ENCODE measurements around the gene IGSF21.

IGSF21 gene

GRCh38 chr1:18183533-18183932, 75.9 kb downstream of the IGSF21 start:
- no peak for DNase-seq

- no peak for DNase-seq
These were observed 79.5 kb downstream of the IGSF21 start for GRCh38 chr1:18187054-18187453.

DNA sequence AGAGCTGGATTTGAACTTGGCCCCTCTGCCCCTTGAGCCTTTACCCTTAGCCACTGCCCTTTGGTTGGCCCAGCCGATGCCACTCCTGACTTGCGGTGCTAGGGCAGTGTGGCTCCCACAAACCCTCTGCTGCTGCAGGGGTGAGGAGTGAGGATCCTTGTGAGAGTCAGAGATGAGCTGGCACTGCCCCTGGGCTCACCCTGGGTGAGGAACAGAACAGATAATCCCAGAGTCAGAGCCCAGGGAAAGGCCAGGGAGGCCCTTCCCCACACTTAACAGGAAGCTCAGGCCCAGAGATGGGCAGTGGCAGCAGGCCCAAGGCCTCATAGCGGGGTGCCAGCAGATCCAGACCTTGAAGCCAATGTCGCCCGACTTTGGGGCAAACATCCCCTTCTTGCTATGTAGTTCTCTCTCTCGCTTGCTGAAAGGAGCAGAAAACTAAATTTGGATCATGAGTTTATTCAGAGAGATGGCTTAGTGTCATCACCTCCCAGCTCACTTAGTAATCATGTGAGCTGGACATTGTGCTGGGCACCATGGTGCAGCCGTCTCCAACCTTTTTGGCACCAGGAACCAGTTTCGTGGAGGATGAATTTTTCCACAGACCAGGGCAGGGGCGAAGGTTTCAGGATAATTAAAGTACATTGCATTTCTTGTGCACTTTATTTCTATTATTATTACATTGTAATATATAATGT, 81.4 kb downstream of the IGSF21 start:
- no peak for DNase-seq

DNA sequence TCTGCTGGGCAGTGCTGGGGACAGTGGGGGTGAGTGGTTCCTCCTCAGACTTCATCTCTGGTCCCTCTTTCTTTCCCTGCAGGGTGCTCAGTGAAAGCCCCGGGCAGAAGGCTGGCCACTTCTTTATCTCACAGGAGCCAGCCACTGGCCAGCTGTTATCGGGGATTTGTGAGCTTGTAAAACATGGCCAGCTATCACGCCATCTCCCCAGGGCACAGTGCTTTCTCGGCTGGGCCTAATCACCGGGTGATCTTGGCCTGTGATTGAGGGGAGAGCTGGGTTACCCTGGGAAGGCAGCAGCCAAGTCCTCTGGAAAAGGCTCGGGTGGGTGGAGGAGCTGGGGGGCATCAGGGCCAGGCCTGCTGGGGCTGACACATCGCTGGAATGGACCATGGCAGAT, 83.0 kb downstream of the IGSF21 start:
- DNase-seq, result no peak

DNA sequence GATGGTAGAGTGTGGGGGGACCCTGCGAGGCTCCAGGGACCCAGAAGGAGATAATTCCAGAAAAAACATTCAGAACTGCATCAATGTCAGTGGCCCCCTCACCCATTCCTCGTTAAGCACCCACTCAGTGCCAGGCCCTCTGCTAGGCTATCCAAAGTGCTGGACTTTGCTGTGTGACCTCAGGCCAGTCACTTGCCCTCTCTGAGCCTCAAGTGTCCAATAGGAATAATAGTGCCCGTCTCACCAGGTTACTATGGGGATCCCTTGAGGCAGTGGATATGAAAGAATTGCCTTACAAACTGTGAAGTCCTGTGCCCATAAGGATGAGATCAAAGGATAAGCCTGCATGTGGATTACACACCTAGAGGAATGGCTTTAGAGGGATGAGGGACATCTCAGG, 83.4 kb downstream of the IGSF21 start:
- DNase-seq, result no peak

DNA sequence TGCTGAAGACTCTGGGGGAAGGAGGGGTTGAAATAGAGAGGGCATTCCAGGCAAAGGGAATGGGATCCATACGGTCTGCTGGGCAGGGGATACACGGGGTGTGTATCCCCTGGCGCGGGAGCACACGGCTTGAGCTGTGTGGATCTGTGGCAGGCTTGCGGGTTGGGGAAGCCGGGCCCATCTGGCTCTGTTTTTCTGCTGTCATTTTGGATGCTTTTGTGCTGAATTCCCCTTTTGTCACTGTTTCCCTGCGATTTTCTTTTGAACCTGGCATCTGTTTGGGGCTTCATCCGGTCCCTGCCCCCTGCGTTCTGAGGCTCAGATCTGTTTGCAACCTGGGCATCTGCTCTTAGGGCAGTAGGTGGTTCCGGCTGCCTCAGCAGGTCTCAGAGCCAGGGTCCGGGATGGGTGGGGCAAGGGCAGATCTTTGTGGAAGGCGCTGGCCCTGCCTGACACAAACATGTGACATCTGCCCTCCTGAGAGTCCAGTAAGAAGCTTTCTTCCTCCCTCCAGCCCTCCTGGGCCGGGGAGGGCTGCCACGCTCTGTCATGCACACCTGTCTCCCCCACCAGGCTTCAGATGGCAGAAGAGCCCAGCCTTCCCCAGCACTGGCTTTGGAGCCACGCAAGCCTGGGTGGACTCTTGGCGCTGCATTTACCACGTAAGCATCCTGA, 84.0 kb downstream of the IGSF21 start:
- DNase-seq, result no peak

DNA sequence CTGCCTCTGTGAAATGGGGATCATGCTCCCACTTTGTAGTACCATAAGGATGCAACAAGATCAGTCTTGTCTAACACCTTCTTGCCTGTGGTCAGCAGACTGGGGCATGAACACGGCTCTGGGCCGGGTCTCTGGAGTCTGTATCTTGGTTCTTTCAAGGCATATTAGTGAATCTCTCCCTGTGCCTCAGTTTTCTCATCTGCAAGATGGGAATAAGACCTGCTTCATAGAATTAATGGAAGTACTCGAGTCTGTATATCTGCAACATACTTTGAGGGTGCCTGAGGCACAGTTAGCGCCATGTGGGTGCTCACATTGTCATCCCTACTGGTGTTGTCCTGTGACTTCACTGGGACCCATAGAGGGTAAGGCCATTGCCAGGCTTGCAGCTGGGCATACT, 84.6 kb downstream of the IGSF21 start:
- DNase-seq, result no peak

DNA sequence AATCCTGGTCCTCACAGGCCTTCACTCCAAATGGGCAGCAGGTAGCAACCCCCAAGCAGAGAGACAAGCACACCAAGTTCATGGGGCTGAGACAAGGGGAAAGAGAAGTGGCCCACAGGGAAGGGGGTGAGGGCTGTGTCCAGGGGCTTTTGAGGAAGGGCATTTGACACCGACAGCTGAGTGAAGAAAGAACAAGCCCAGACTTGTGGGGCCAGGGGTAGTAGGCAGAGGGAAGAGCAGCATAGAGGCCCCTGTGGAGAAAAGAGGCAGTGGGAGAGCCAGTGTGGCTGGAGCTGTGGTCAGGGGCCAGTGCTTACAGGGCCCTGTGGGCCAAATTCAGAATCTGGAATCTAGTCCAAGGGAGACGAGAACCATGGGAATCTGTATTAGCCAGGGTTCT, 85.4 kb downstream of the IGSF21 start:
- no peak for DNase-seq

DNA sequence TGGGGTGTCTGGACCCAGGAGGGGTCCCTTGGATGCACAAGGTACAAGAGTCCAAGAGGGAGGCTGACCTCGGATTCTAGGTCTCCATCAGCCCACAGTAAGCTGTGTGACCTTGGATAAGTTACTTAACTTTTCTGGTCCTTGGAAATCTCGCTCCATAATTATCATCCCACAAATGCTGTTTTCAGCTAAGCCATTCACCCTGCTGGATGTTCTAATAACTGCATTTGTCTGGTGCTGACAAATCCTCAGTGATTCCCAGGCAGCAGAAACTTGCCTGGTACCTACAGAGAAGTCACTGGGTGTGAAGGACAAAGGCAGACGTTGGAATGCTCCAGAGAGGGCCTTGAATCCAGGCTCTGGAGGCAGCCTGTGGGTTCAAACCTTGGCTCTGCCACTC, 89.7 kb downstream of the IGSF21 start:
- no peak for DNase-seq

GRCh38 chr1:18198260-18198659, 90.7 kb downstream of the IGSF21 start:
- no peak for DNase-seq

GRCh38 chr1:18199462-18199861, 91.9 kb downstream of the IGSF21 start:
- DNase-seq, result peak; percentile 82

GRCh38 chr1:18200136-18200717, 92.6 kb downstream of the IGSF21 start:
- DNase-seq, result no peak

DNA sequence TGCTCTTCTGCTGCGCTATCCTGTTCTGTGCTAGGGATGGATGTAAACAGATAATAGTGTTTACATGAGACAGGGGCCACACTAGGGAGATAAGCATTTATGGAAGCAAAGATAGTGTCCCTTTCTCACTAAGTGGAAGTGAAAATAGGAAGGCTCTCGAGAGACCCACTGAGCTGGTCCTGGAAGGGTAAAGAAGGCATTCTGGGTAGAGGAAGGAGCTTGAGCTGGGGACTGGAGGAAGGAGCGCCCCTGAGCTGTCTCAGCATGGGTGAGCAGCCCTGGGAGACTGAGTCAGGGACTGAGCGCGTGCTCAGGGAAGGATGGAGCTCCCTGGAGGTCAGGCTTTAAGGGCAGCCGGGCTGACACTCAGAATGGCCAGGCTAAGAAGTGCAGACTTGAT, 93.3 kb downstream of the IGSF21 start:
- no peak for DNase-seq

DNA sequence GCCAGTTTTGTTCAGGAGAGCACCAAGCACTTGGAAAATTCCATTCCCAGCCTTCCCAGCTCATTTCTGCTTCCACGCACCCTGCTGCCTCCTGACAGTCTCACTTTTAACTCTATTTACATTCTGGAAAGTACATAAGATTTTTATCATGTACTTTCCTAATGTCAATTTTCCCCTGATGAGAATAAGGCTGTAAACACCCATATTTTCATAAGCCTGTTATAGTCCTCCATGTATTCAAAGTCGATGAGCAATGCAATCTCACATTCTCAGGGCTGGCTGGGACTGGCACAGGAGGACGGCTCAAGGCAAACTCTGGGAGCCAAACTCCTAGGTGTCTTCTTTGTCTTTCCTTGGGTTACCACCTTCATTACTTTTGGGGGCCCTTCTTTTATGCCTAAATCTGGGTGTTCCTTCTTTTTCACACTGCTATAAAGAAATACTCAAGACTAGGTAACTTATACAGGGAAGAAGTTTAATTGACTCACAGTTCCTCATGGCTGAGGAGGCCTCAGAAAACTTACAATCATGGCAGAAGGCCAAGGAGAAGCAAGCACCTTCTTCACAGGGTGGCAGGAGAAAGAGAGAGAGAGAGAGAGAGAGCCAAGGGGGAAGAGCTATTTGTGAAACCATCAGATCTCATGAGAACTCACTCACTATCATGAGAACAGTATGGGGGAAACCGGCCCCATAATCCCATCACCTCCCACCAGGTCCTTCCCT, 94.6 kb downstream of the IGSF21 start:
- no peak for DNase-seq

GRCh38 chr1:18203645-18204044, 96.0 kb downstream of the IGSF21 start:
- DNase-seq, result no peak

DNA sequence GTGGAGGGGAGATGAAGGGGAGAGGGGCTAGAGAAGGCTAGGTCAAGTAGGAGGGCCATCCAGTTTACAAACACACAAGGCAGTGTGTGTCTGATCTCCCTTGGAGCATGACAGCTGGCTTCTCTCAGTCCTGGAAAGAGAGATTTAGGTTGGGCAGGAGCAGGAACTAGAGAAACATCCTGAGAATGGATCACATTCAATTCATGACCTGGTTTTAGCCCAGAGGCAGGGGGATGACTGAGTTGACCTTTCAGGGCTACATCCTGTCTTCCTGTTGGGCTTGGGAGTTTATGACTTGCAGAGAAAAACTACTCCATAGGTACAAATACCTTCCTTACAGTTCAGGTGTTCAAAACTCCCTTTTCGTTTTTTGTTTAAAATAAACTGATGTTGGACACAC, 97.0 kb downstream of the IGSF21 start:
- no peak for DNase-seq

DNA sequence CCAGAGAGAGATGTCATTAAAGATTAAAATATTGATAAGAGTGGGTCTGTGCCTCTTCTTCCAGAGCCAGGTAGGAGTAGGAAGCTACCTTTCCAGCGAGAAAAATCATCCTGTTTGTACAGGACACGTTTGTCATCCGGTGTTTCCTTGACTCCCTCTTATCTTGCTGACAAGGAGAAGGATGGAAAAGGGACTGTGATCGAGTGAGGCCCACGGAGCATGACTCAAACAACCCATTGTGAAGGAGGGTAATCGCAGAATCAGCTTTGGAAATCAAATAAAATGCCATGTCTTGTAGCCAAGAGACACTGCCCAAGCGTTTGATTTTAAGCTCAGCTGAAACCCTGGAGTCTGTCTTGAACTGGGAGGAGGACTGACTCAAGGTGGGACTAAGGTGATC, 97.7 kb downstream of the IGSF21 start:
- no peak for DNase-seq

DNA sequence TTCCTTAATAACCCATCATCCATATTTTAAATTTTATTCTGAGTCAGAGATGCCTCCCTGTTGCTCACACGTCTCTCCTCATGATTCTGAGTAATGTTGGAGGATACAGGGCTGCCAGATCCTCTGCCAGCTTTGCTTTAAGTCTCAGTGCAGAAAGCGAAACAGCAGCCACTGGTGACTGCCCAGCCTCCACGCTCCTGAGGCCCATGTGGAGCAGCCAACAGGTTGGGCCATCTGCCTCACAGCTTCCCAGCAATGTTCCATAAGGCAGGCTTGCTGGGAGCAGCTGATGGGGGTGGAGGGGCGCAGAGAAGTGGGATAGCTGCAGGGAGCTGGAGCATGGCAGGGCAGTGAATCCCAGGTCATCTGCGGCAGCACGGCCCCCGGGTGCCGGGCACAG, 104.2 kb downstream of the IGSF21 start:
- no peak for DNase-seq

GRCh38 chr1:18217398-18218043, 109.9 kb downstream of the IGSF21 start:
- no peak for DNase-seq

GRCh38 chr1:18229625-18230024, 122.0 kb downstream of the IGSF21 start:
- no peak for DNase-seq

DNA sequence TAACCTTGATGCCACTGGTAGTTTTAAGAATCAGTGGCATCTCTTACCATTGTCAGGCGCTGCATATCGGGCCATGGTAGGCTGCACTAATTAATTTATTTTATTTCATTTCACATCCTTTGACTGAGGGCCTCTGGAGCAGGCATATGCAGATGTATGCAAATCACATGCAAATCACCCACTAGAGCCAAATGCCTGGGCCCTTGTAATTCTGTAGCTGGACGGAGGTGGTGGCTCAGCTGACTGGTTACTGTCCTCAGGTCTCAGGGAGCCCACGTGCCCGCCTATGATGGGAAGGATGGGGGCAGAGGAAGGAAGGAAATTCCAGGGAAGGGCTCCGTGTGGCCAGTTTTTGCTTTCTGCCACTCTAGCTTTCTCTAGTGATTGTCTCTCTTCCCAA, 122.7 kb downstream of the IGSF21 start:
- DNase-seq, result no peak

- peak; percentile 4 for DNase-seq
These were observed 123.2 kb downstream of the IGSF21 start for GRCh38 chr1:18230840-18231239.

DNA sequence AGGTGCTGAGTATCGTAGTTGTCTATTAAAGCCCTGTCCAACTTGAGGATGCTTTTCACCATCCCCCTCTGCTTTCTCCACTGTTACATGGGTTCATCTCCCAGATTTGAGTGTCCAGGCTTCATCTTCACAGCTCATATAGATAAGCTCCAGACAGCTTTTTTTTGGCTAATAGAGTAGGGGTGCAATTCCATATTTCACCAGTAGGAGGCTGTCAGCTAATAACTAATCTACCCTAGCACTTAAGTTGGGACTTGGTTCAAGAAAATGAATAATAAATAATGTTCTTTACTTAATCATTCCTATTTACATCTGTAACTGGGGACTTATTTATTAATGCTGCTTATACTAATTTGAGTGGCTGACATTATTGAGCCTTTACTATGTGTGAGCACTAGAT, 124.5 kb downstream of the IGSF21 start:
- no peak for DNase-seq

Data from NCI-H510A treated with DMSO at 0.1 percent for 48 hours (cell line).